Trophoblast cell (in vitro differentiated cells and primary cell): ENCODE results near the gene PDCD1LG2.

ENCODE experiments used
- DNase-seq, 2 donors: peaks; one replicate each; pipeline ENCODE4 v3.0.0-alpha.2; 2016
- H2AFZ ChIP-seq: 2 replicates; pipeline ENCODE4 v1.6.1; 2013; ENCODE audit warnings: low read length, moderate library complexity, mild to moderate bottlenecking; ENCODE audit not compliant: insufficient read depth, poor library complexity
- H2AK5ac ChIP-seq: 2 replicates; pipeline ENCODE4 v1.6.1; 2013; ENCODE audit warnings: mild to moderate bottlenecking, low read length
- H2BK120ac ChIP-seq: 2 replicates; pipeline ENCODE4 v1.6.1; 2013; ENCODE audit warnings: low read length, mild to moderate bottlenecking, moderate library complexity; ENCODE audit not compliant: insufficient read depth, poor library complexity
- H2BK12ac ChIP-seq: 2 replicates; pipeline ENCODE4 v1.6.1; 2013; ENCODE audit warnings: mild to moderate bottlenecking, low read length, moderate library complexity
- H2BK5ac ChIP-seq: 2 replicates; pipeline ENCODE4 v1.6.1; 2013; ENCODE audit warnings: low read length, low read depth, moderate library complexity, mild to moderate bottlenecking; ENCODE audit not compliant: poor library complexity
- H3K14ac ChIP-seq: 2 replicates; pipeline ENCODE4 v1.6.1; 2013; ENCODE audit warnings: mild to moderate bottlenecking, low read length
- H3K18ac ChIP-seq: 2 replicates; pipeline ENCODE4 v1.6.1; 2013; ENCODE audit warnings: mild to moderate bottlenecking, low read length
- H3K23ac ChIP-seq: 2 replicates; pipeline ENCODE4 v1.6.1; 2013; ENCODE audit warnings: low read length
- H3K27ac ChIP-seq: 2 replicates; pipeline ENCODE4 v1.5.1; 2013; ENCODE audit warnings: low read depth, mild to moderate bottlenecking, inconsistent platforms, low read length, moderate library complexity
- H3K27me3 ChIP-seq: 2 replicates; pipeline ENCODE4 v1.6.1; 2013; ENCODE audit warnings: inconsistent platforms, mild to moderate bottlenecking, low read length, moderate library complexity; ENCODE audit not compliant: insufficient read depth
- H3K36me3 ChIP-seq, 2 experiments: 1 replicate in 1 of 2; 2 replicates in 1 of 2; pipeline ENCODE4 v1.6.1; 2013; ENCODE audit warnings: low read length in 2 of 2, mild to moderate bottlenecking in 2 of 2, moderate library complexity in 1 of 2; ENCODE audit not compliant: insufficient read depth in 2 of 2, control insufficient read depth in 1 of 2
- H3K4ac ChIP-seq: 2 replicates; pipeline ENCODE4 v1.6.1; 2013; ENCODE audit warnings: low read depth, mild to moderate bottlenecking, low read length, moderate library complexity
- H3K4me1 ChIP-seq, 2 experiments: 1 replicate in 1 of 2; 2 replicates in 1 of 2; pipeline ENCODE4 v1.6.1; 2013; ENCODE audit warnings: low read length in 2 of 2, mild to moderate bottlenecking in 2 of 2, moderate library complexity in 1 of 2; ENCODE audit not compliant: insufficient read depth in 2 of 2, control insufficient read depth in 1 of 2
- H3K4me2 ChIP-seq: 2 replicates; pipeline ENCODE4 v1.6.1; 2013; ENCODE audit warnings: inconsistent platforms, mild to moderate bottlenecking, low read length, moderate library complexity
- H3K4me3 ChIP-seq: 2 replicates; pipeline ENCODE4 v1.5.1; 2013; ENCODE audit warnings: mild to moderate bottlenecking, low read depth, low read length, inconsistent platforms
- H3K79me1 ChIP-seq: one replicate; pipeline ENCODE4 v1.6.1; 2013; ENCODE audit warnings: low read length
- H3K79me2 ChIP-seq: 2 replicates; pipeline ENCODE4 v1.6.1; 2013; ENCODE audit warnings: low read length, mild to moderate bottlenecking; ENCODE audit not compliant: control insufficient read depth, insufficient read depth, poor library complexity
- H3K9ac ChIP-seq: 2 replicates; pipeline ENCODE4 v1.6.1; 2013; ENCODE audit warnings: mild to moderate bottlenecking, low read length
- H3K9me3 ChIP-seq: 2 replicates; pipeline ENCODE4 v1.6.1; 2013; ENCODE audit warnings: low read depth, mild to moderate bottlenecking, control low read depth, inconsistent platforms, low read length; ENCODE audit not compliant: insufficient read depth
- H4K12ac ChIP-seq: 2 replicates; pipeline ENCODE4 v1.6.1; 2013; ENCODE audit warnings: low read depth, mild to moderate bottlenecking, low read length, moderate library complexity
- H4K8ac ChIP-seq: 2 replicates; pipeline ENCODE4 v1.6.1; 2013; ENCODE audit warnings: low read depth, mild to moderate bottlenecking, low read length, moderate library complexity
- H4K91ac ChIP-seq: one replicate; pipeline ENCODE4 v1.6.1; 2013; ENCODE audit warnings: low read depth, mild to moderate bottlenecking, low read length, moderate library complexity
- WGBS: extraction: QIAGEN DNeasy Blood & Tissue Kit; methylation state at CpG from one replicate; pipeline ENCODE4 v1.1.7; 2013; ENCODE audit warnings: missing lambda C conversion rate; ENCODE audit not compliant: insufficient read length, insufficient coverage; ENCODE audit errors: extremely low coverage; 5-methylcytosine and 5-hydroxymethylcytosine counted together

Gene PDCD1LG2

GRCh38 chr9:5556101-5556705 lies 45.9 kb downstream of the PDCD1LG2 start:
- H3K36me3 ChIP-seq, result no peaks in the 10 kb centered on the region
- H3K4me2 ChIP-seq, result no peak overlapping the region
- no peak overlapping the region for H2AFZ ChIP-seq
- no peak overlapping the region for H3K9ac ChIP-seq
- H3K9me3 ChIP-seq, result no peaks in the 10 kb centered on the region
- H2BK5ac ChIP-seq, result no peak overlapping the region
- H3K14ac ChIP-seq, result no peak overlapping the region
- no peak overlapping the region for H3K4ac ChIP-seq
- H4K91ac ChIP-seq, result no peak overlapping the region
- H4K8ac ChIP-seq, result no peak overlapping the region
- no peak overlapping the region for H2AK5ac ChIP-seq
- H2BK12ac ChIP-seq, result no peak overlapping the region
- no peak overlapping the region for H2BK120ac ChIP-seq
- WGBS, result no CpG with 5 or more reads among the region's 5 CpGs
- H3K79me1 ChIP-seq, result no peaks in the 10 kb centered on the region
- no peaks in the 10 kb centered on the region for H3K27me3 ChIP-seq
- H3K27ac ChIP-seq, result no peak overlapping the region
- H3K4me1 ChIP-seq, result peaks cover 0 to 7% of the 10 kb centered on the region in 2 experiments
- no peak overlapping the region for H4K12ac ChIP-seq
- no peak overlapping the region for H3K4me3 ChIP-seq
- no peak overlapping the region for H3K18ac ChIP-seq
- DNase-seq, result no peak
- H3K79me2 ChIP-seq, result no peaks in the 10 kb centered on the region
- no peak overlapping the region for H3K23ac ChIP-seq

GRCh38 chr9:5557606-5558587 lies 47.6 kb downstream of the PDCD1LG2 start:
- Histone ChIP-seq H4K91ac (no peak overlapping the region), H3K27me3 (no peaks in the 10 kb centered on the region), H2BK12ac (no peak overlapping the region), H3K79me1 (no peaks in the 10 kb centered on the region), H3K27ac (no peak overlapping the region), H3K14ac (no peak overlapping the region), H3K9me3 (no peaks in the 10 kb centered on the region), H3K18ac (no peak overlapping the region), H3K4me1 (peaks cover 0 to 2% of the 10 kb centered on the region in 2 experiments), H3K79me2 (no peaks in the 10 kb centered on the region), H3K36me3 (no peaks in the 10 kb centered on the region), H3K23ac (no peak overlapping the region), H3K4ac (no peak overlapping the region), H4K8ac (no peak overlapping the region), H2BK120ac (no peak overlapping the region), H3K4me3 (no peak overlapping the region), H3K4me2 (no peak overlapping the region), H2BK5ac (no peak overlapping the region), H3K9ac (no peak overlapping the region), H2AK5ac (no peak overlapping the region), H4K12ac (no peak overlapping the region), H2AFZ (no peak overlapping the region)
- no CpG with 5 or more reads among the region's 7 CpGs for WGBS
- DNase-seq, result peak in 1 of 2 donors; percentile 20

GRCh38 chr9:5559659-5560058 lies 49.3 kb downstream of the PDCD1LG2 start:
- no peak overlapping the region for H2BK5ac ChIP-seq
- DNase-seq, result no peak
- H3K27me3 ChIP-seq, result no peaks in the 10 kb centered on the region
- H2AK5ac ChIP-seq, result no peak overlapping the region
- H3K14ac ChIP-seq, result no peak overlapping the region
- H3K18ac ChIP-seq, result no peak overlapping the region
- no CpG with 5 or more reads among the region's 2 CpGs for WGBS
- no peak overlapping the region for H3K27ac ChIP-seq
- H3K9me3 ChIP-seq, result no peaks in the 10 kb centered on the region
- H3K23ac ChIP-seq, result no peak overlapping the region
- H3K79me1 ChIP-seq, result no peaks in the 10 kb centered on the region
- H3K4me2 ChIP-seq, result no peak overlapping the region
- no peaks in the 10 kb centered on the region for H3K36me3 ChIP-seq
- no peak overlapping the region for H4K91ac ChIP-seq
- H3K9ac ChIP-seq, result no peak overlapping the region
- H4K8ac ChIP-seq, result no peak overlapping the region
- H4K12ac ChIP-seq, result no peak overlapping the region
- peaks cover 0 to 2% of the 10 kb centered on the region in 2 experiments for H3K4me1 ChIP-seq
- H2AFZ ChIP-seq, result no peak overlapping the region
- no peak overlapping the region for H2BK12ac ChIP-seq
- H3K4me3 ChIP-seq, result no peak overlapping the region
- no peak overlapping the region for H2BK120ac ChIP-seq
- H3K79me2 ChIP-seq, result no peaks in the 10 kb centered on the region
- H3K4ac ChIP-seq, result no peak overlapping the region

GRCh38 chr9:5560443-5561100 lies 50.2 kb downstream of the PDCD1LG2 start:
- H2AK5ac ChIP-seq, result no peak overlapping the region

More at GRCh38 chr9:5560443-5561100, 50.2 kb downstream of the PDCD1LG2 start:
- Histone ChIP-seq H4K8ac (no peak overlapping the region), H3K18ac (no peak overlapping the region), H4K12ac (no peak overlapping the region), H2AFZ (no peak overlapping the region), H3K4me3 (no peak overlapping the region), H3K27me3 (no peaks in the 10 kb centered on the region), H3K23ac (no peak overlapping the region), H3K9ac (no peak overlapping the region), H4K91ac (no peak overlapping the region), H3K14ac (no peak overlapping the region), H3K79me2 (no peaks in the 10 kb centered on the region), H3K4me1 (peaks cover 0 to 2% of the 10 kb centered on the region in 2 experiments), H2BK5ac (no peak overlapping the region), H2BK120ac (no peak overlapping the region), H2BK12ac (no peak overlapping the region), H3K36me3 (no peaks in the 10 kb centered on the region), H3K4me2 (no peak overlapping the region), H3K79me1 (no peaks in the 10 kb centered on the region), H3K4ac (no peak overlapping the region), H3K27ac (no peak overlapping the region), H3K9me3 (no peaks in the 10 kb centered on the region)
- no CpG with 5 or more reads among the region's 4 CpGs for WGBS
- DNase-seq, result no peak
